ENCODE data around the gene CDC42BPB.
A peak's percentile ranks its signal among the peaks of the same experiment; 100 is the strongest.
"Not testable (repeated sequence)": the region's sequence is repeated elsewhere in the genome, so short reads cannot be mapped to it uniquely, and the experiment has no call there.

The CDC42BPB gene

DNA sequence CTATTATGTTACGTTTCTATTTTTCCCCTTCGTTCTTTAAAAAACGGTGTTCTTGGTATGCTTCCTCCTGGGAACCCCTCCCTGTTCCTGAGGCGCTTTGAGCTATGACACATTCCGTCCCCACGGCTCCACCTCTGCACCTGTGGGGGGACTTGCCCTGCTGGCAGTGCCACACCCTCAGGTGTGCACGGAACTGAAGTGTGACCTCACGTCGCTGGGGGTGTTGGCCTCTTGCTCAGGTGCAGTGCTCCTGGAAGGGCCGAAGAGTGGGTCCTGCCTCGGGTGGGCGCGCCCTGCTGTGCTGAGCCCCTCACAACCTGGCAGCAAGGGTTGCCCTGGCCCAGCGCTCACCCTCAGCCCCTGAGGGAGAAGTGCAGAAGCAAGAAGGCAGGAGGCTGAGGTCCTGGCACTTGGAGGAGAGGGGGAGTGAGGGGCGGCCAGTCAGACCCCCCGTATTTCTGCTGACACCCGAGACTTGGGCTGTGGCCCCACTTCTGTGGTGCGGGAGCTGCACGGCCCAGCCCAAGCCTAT, 129.9 kb downstream of the CDC42BPB start:
- H3K9me3 ChIP-seq (ENCODE audit: control insufficient read depth, insufficient read depth, low read length) = no peaks in the 10 kb centered on the region
- H3K27ac ChIP-seq (ENCODE audit: low read depth, low read length) = no peak overlapping the region
- peaks cover 24% of the 10 kb centered on the region for H3K79me2 ChIP-seq (ENCODE audit: control insufficient read depth, low read length)
- peak overlapping the region; percentile 77 for H3K4me3 ChIP-seq (ENCODE audit: low read length)
- H4K20me1 ChIP-seq (ENCODE audit: control insufficient read depth, insufficient read depth, low read depth, low read length) = no peaks in the 10 kb centered on the region; the same call in 1 of the 2 replicates
- no peaks in the 10 kb centered on the region for H3K9me2 ChIP-seq (replicated peaks; ENCODE audit: control insufficient read depth, low read length)
- TF ChIP-seq EZH2phosphoT487 (IDR thresholded peaks at IDR 0.05; ENCODE audit: borderline replicate concordance, low read length) = no peak
- TF ChIP-seq CTCF (IDR thresholded peaks at IDR 0.05; ENCODE audit: low read depth, low read length, poor library complexity, severe bottlenecking) = no peak
- peaks cover 57% of the 10 kb centered on the region for H3K4me1 ChIP-seq (ENCODE audit: control insufficient read depth, low read length)
- H3K27me3 ChIP-seq (ENCODE audit: control insufficient read depth, low read length) = peaks cover 20% of the 10 kb centered on the region
- peaks cover 14% of the 10 kb centered on the region; the same call in 1 of the 2 replicates for H3K36me3 ChIP-seq (ENCODE audit: control insufficient read depth, low read length)
- H3K4me2 ChIP-seq (ENCODE audit: low read length) = peak overlapping the region; percentile 78
- H3F3A ChIP-seq (ENCODE audit: control insufficient read depth, insufficient read depth) = peaks cover 3% of the 10 kb centered on the region; the same call in 1 of the 2 replicates

DNA sequence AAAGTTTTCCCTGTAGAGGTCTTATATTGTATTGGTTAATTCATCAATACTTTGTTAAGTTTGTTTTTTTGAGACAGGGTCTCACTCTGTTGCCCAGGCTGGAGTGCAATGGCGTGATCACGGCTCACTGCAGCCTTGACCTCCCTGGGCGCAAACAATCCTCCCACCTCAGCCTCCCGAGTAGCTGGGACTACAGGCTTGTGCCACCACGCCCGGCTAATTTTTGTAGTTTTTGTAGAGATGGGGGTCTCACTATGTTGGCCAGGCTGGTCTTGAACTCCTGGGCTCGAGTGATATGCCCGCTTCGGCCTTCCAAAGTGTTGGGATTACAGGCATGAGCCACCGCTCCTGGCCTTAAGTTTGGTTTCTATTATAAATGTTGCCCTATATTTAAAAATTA, 130.5 kb downstream of the CDC42BPB start:
- not testable (repeated sequence) for H3F3A ChIP-seq (ENCODE audit: control insufficient read depth, insufficient read depth); H3K27ac ChIP-seq (ENCODE audit: low read depth, low read length); H3K9me3 ChIP-seq (ENCODE audit: control insufficient read depth, insufficient read depth, low read length); H3K9me2 ChIP-seq (replicated peaks; ENCODE audit: control insufficient read depth, low read length); H3K4me2 ChIP-seq (ENCODE audit: low read length); H4K20me1 ChIP-seq (ENCODE audit: control insufficient read depth, insufficient read depth, low read depth, low read length); H3K4me3 ChIP-seq (ENCODE audit: low read length)
- H3K4me1 ChIP-seq (ENCODE audit: control insufficient read depth, low read length) = peaks cover 51% of the 10 kb centered on the region
- peaks cover 13% of the 10 kb centered on the region; the same call in 1 of the 2 replicates for H3K36me3 ChIP-seq (ENCODE audit: control insufficient read depth, low read length)
- peaks cover 24% of the 10 kb centered on the region for H3K27me3 ChIP-seq (ENCODE audit: control insufficient read depth, low read length)
- H3K79me2 ChIP-seq (ENCODE audit: control insufficient read depth, low read length) = peaks cover 24% of the 10 kb centered on the region

GRCh38 chr14:102926104-102926503, 131.2 kb downstream of the CDC42BPB start:
- H3K4me3 ChIP-seq (ENCODE audit: low read length) = no peak overlapping the region
- H3F3A ChIP-seq (ENCODE audit: control insufficient read depth, insufficient read depth) = peaks cover 3% of the 10 kb centered on the region; the same call in 1 of the 2 replicates
- peaks cover 24% of the 10 kb centered on the region for H3K27me3 ChIP-seq (ENCODE audit: control insufficient read depth, low read length)
- H3K4me1 ChIP-seq (ENCODE audit: control insufficient read depth, low read length) = peaks cover 44% of the 10 kb centered on the region
- no peaks in the 10 kb centered on the region for H3K9me2 ChIP-seq (replicated peaks; ENCODE audit: control insufficient read depth, low read length)
- no peak overlapping the region for H3K4me2 ChIP-seq (ENCODE audit: low read length)
- no peak overlapping the region for H3K27ac ChIP-seq (ENCODE audit: low read depth, low read length)
- H3K36me3 ChIP-seq (ENCODE audit: control insufficient read depth, low read length) = peaks cover 6% of the 10 kb centered on the region; the same call in 1 of the 2 replicates
- H3K9me3 ChIP-seq (ENCODE audit: control insufficient read depth, insufficient read depth, low read length) = no peaks in the 10 kb centered on the region
- TF ChIP-seq CTCF (IDR thresholded peaks at IDR 0.05; ENCODE audit: low read depth, low read length, poor library complexity, severe bottlenecking) (no peak), EZH2phosphoT487 (IDR thresholded peaks at IDR 0.05; ENCODE audit: borderline replicate concordance, low read length) (no peak)
- no peaks in the 10 kb centered on the region; the same call in 1 of the 2 replicates for H4K20me1 ChIP-seq (ENCODE audit: control insufficient read depth, insufficient read depth, low read depth, low read length)
- peaks cover 20% of the 10 kb centered on the region for H3K79me2 ChIP-seq (ENCODE audit: control insufficient read depth, low read length)

GRCh38 chr14:102925646-102926045, 131.7 kb downstream of the CDC42BPB start:
- peaks cover 39% of the 10 kb centered on the region for H3K4me1 ChIP-seq (ENCODE audit: control insufficient read depth, low read length)
- no peak overlapping the region for H3K4me3 ChIP-seq (ENCODE audit: low read length)
- peaks cover 15% of the 10 kb centered on the region for H3K79me2 ChIP-seq (ENCODE audit: control insufficient read depth, low read length)
- H3K27me3 ChIP-seq (ENCODE audit: control insufficient read depth, low read length) = peaks cover 24% of the 10 kb centered on the region
- no peaks in the 10 kb centered on the region for H3K9me2 ChIP-seq (replicated peaks; ENCODE audit: control insufficient read depth, low read length)
- peaks cover 2% of the 10 kb centered on the region; the same call in 1 of the 2 replicates for H3K36me3 ChIP-seq (ENCODE audit: control insufficient read depth, low read length)
- TF ChIP-seq CTCF (IDR thresholded peaks at IDR 0.05; ENCODE audit: low read depth, low read length, poor library complexity, severe bottlenecking) (no peak), EZH2phosphoT487 (IDR thresholded peaks at IDR 0.05; ENCODE audit: borderline replicate concordance, low read length) (no peak)
- H3K27ac ChIP-seq (ENCODE audit: low read depth, low read length) = no peak overlapping the region
- no peaks in the 10 kb centered on the region; the same call in 1 of the 2 replicates for H4K20me1 ChIP-seq (ENCODE audit: control insufficient read depth, insufficient read depth, low read depth, low read length)
- no peak overlapping the region for H3K4me2 ChIP-seq (ENCODE audit: low read length)
- 0 out of 2 replicates have a peak, but pooled peaks cover 2% of the 10 kb centered on the region for H3K9me3 ChIP-seq (ENCODE audit: control insufficient read depth, insufficient read depth, low read length)
- peaks cover 3% of the 10 kb centered on the region; the same call in 1 of the 2 replicates for H3F3A ChIP-seq (ENCODE audit: control insufficient read depth, insufficient read depth)

Measured in DOHH2 (cell line).